Mesothelial cell of epicardium (in vitro differentiated cells): ENCODE measurements around the gene ZNF48. TPM values are rescaled to one million over a fixed set of nuclear protein-coding genes. Genes with fewer than 3 reads are reported as not detected.

Experiments used
- DNase-seq, 2 experiments: peaks; one replicate each; pipeline ENCODE4 v3.0.0; 2021; ENCODE audit warnings: low spot score in 2 of 2; ENCODE audit not compliant: unreplicated experiment in 2 of 2
- H3K27ac Mint-ChIP-seq: 2 replicates; pipeline ENCODE4 v1.8.0; 2021; ENCODE audit warnings: mixed read lengths
- H3K27me3 Mint-ChIP-seq: 2 replicates; pipeline ENCODE4 v1.8.0; 2021; ENCODE audit warnings: low read depth, mixed read lengths
- H3K36me3 Mint-ChIP-seq: 2 replicates; pipeline ENCODE4 v1.8.0; 2021; ENCODE audit warnings: mixed read lengths
- H3K4me1 Mint-ChIP-seq: 2 replicates; pipeline ENCODE4 v1.8.0; 2021; ENCODE audit warnings: mixed read lengths
- H3K4me3 Mint-ChIP-seq: 2 replicates; pipeline ENCODE4 v1.8.0; 2021; ENCODE audit warnings: mild to moderate bottlenecking, moderate library complexity, mixed read lengths
- H3K9me3 Mint-ChIP-seq: 2 replicates; pipeline ENCODE4 v1.8.0; 2021; ENCODE audit warnings: mixed read lengths
- CTCF ChIP-seq: fragments of 200-600 bp; sonication (generic); IDR thresholded peaks from one replicate; pipeline ENCODE4 v1.5.0; 2021; ENCODE audit warnings: antibody characterized with exemption; ENCODE audit not compliant: unreplicated experiment
- total RNA-seq: library from RNA; stranded (reverse); gene quantifications from 3 replicates; pipeline ENCODE4 v1.2.1, GENCODE V29; 2021

ZNF48 gene
- total RNA-seq, 1 donor from 2014 or later = 24.2 TPM

GRCh38 chr16:30377812-30378235 is 17.4 kb upstream of the ZNF48 start:
- H3K36me3 Mint-ChIP-seq = peaks cover 2% of the 10 kb centered on the region
- H3K27me3 Mint-ChIP-seq = no peaks in the 10 kb centered on the region
- DNase-seq = peak; percentile 77 to 89
- H3K4me1 Mint-ChIP-seq = peaks cover 24% of the 10 kb centered on the region
- peak overlapping the region; percentile 100 for H3K27ac Mint-ChIP-seq
- H3K9me3 Mint-ChIP-seq = no peaks in the 10 kb centered on the region
- TF ChIP-seq CTCF = no peak
- peak overlapping the region; percentile 87 for H3K4me3 Mint-ChIP-seq

- Mint-ChIP-seq H3K27me3 (no peaks in the 10 kb centered on the region), H3K36me3 (peaks cover 2% of the 10 kb centered on the region), H3K27ac (peak overlapping the region; percentile 100), H3K9me3 (no peaks in the 10 kb centered on the region), H3K4me1 (peaks cover 23% of the 10 kb centered on the region), H3K4me3 (peak overlapping the region; percentile 87)
- DNase-seq = peak; percentile 98
- no peak for TF ChIP-seq CTCF
These were observed 16.7 kb upstream of the ZNF48 start for GRCh38 chr16:30378236-30379157.

- H3K27me3 Mint-ChIP-seq = no peaks in the 10 kb centered on the region
- peaks cover 23% of the 10 kb centered on the region for H3K4me1 Mint-ChIP-seq
- H3K27ac Mint-ChIP-seq = peak overlapping the region; percentile 100
- H3K36me3 Mint-ChIP-seq = peaks cover 2% of the 10 kb centered on the region
- H3K4me3 Mint-ChIP-seq = peak overlapping the region; percentile 87
- H3K9me3 Mint-ChIP-seq = no peaks in the 10 kb centered on the region
- TF ChIP-seq CTCF = no peak
- DNase-seq = no peak
These were observed 15.9 kb upstream of the ZNF48 start for GRCh38 chr16:30379158-30379783.

GRCh38 chr16:30380072-30380802 is 15.0 kb upstream of the ZNF48 start:
- Mint-ChIP-seq H3K9me3 (no peaks in the 10 kb centered on the region), H3K4me3 (peak overlapping the region; percentile 87), H3K27ac (peak overlapping the region; percentile 4), H3K27me3 (no peaks in the 10 kb centered on the region), H3K36me3 (peaks cover 2% of the 10 kb centered on the region), H3K4me1 (peaks cover 23% of the 10 kb centered on the region)
- DNase-seq = no peak
- TF ChIP-seq CTCF = no peak

GRCh38 chr16:30380803-30381208 is 14.4 kb upstream of the ZNF48 start:
- DNase-seq = no peak
- Mint-ChIP-seq H3K27ac (no peak overlapping the region), H3K4me3 (peak overlapping the region; percentile 24), H3K36me3 (peaks cover 2% of the 10 kb centered on the region), H3K9me3 (no peaks in the 10 kb centered on the region), H3K4me1 (peaks cover 18% of the 10 kb centered on the region), H3K27me3 (no peaks in the 10 kb centered on the region)
- no peak for TF ChIP-seq CTCF
